A673 (cell line): Measurements from ENCODE around the gene TCF12. TPM values are rescaled to one million over a fixed set of nuclear protein-coding genes. Genes with fewer than 3 reads are reported as not detected.

Experiments
- BruUV-seq: library from RNA; stranded (reverse); fragments of 400-500 nt; replicated peaks from 2 replicates; lab custom pipeline; 2021; lab: Mats Ljungman, UMichigan
- CTCF ChIA-PET: fragments of 300-600 bp; sonication (Branson Sonifier 250); formaldehyde crosslinking; loops from one replicate; lab custom pipeline; 2022; ENCODE audit warnings: antibody characterized with exemption; lab: Charles Lee
- POLR2A ChIA-PET: fragments of 300-600 bp; sonication (Branson Sonifier 250); formaldehyde crosslinking; loops from one replicate; lab custom pipeline; 2022; ENCODE audit warnings: antibody characterized with exemption; ENCODE audit not compliant: low non-redundant PET; lab: Charles Lee
- DNase-seq: peaks from one replicate; pipeline ENCODE4 v3.0.0-alpha.2; 2015; ENCODE audit warnings: low spot score
- H3K27ac ChIP-seq: fragments of 200-600 bp; sonication (generic); 2 replicates; pipeline ENCODE4 v1.5.1; 2016; ENCODE audit warnings: mixed run types, low read depth, mild to moderate bottlenecking, mixed read lengths, antibody characterized with exemption, low read length; ENCODE audit not compliant: poor library complexity, severe bottlenecking
- H3K27me3 ChIP-seq: fragments of 200-600 bp; sonication (generic); replicated peaks from 2 replicates; pipeline ENCODE4 v1.6.1; 2017; ENCODE audit warnings: mixed run types, low read depth, mild to moderate bottlenecking, mixed read lengths, antibody characterized with exemption, low read length; ENCODE audit not compliant: insufficient read depth, poor library complexity
- H3K36me3 ChIP-seq: fragments of 200-600 bp; sonication (generic); 2 replicates; pipeline ENCODE4 v1.6.1; 2016; ENCODE audit warnings: mixed run types, mild to moderate bottlenecking, mixed read lengths, antibody characterized with exemption, low read length; ENCODE audit not compliant: insufficient read depth, poor library complexity, severe bottlenecking
- H3K4me1 ChIP-seq: fragments of 200-600 bp; sonication (generic); 2 replicates; pipeline ENCODE4 v1.6.1; 2017; ENCODE audit warnings: mixed run types, mild to moderate bottlenecking, mixed read lengths, antibody characterized with exemption, low read length; ENCODE audit not compliant: insufficient read depth, poor library complexity, severe bottlenecking
- H3K4me3 ChIP-seq: fragments of 200-600 bp; sonication (generic); 2 replicates; pipeline ENCODE4 v1.5.1; 2016; ENCODE audit warnings: low read depth, mixed run types, mild to moderate bottlenecking, mixed read lengths, low read length; ENCODE audit not compliant: poor library complexity, severe bottlenecking
- H3K9me3 ChIP-seq: fragments of 200-600 bp; sonication (generic); 2 replicates; pipeline ENCODE4 v1.6.1; 2016; ENCODE audit warnings: mixed run types, low read depth, mild to moderate bottlenecking, mixed read lengths, antibody characterized with exemption, low read length; ENCODE audit not compliant: poor library complexity, severe bottlenecking
- EZH2 ChIP-seq: fragments of 200-600 bp; sonication (generic); IDR thresholded peaks from 2 replicates; pipeline ENCODE4 v1.6.1; 2017; ENCODE audit warnings: borderline replicate concordance, low read depth, mild to moderate bottlenecking, mixed read lengths, antibody characterized with exemption, low read length; ENCODE audit not compliant: poor library complexity, severe bottlenecking
- intact Hi-C: fragments of 100-400 bp; cut with micrococcal nuclease; formaldehyde crosslinking; loops from one replicate; pipeline ENCODE4 v1.10.0; 2022; ENCODE audit not compliant: unreplicated experiment
- total RNA-seq: library from RNA; stranded (reverse); gene quantifications from 2 replicates; pipeline ENCODE4 v1.2.3, GENCODE V29; 2021
- TF ChIP-seq, protein P1 (sequence below): fragments of 300-800, 200-600 bp; sonication (generic); conservative IDR thresholded peaks from 2 replicates; pipeline ENCODE4 v1.5.1; 2017; ENCODE audit warnings: low read depth, mild to moderate bottlenecking, antibody characterized with exemption, low read length, moderate library complexity, mixed read lengths

Gene TCF12
- total RNA-seq, 1 experiment from 2014 or later, result 351 TPM

DNA sequence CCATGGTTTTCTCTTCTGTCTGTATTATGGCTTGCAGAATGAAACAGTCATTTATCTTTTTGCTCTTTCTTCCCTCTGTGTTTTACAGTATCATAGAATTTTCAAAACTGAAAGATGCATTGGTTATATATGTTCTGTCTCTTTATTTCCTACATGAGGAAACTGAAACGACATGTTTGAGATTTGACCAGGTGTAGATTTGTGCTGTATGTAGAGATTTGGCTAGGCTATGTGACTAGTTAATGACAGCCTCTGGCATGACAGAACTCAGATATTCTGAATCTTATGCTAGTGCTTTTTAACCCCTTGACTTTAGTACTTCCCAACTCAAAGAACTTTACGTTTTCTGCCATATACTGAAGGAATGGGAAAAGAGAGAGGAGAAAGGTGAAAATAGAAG lies 151.0 kb downstream of the TCF12 start:
- Histone ChIP-seq H3K27me3 (no peaks in the 10 kb centered on the region), H3K27ac (no peak overlapping the region), H3K36me3 (no peaks in the 10 kb centered on the region), H3K9me3 (no peaks in the 10 kb centered on the region), H3K4me3 (no peak overlapping the region), H3K4me1 (peaks cover 24% of the 10 kb centered on the region)
- ChIA-PET POLR2A (no interaction called here), CTCF (no interaction called here)
- no peak for DNase-seq
- no TSS peak for BruUV-seq
- no peak for TF ChIP-seq EZH2
- TF ChIP-seq, protein P1, sequence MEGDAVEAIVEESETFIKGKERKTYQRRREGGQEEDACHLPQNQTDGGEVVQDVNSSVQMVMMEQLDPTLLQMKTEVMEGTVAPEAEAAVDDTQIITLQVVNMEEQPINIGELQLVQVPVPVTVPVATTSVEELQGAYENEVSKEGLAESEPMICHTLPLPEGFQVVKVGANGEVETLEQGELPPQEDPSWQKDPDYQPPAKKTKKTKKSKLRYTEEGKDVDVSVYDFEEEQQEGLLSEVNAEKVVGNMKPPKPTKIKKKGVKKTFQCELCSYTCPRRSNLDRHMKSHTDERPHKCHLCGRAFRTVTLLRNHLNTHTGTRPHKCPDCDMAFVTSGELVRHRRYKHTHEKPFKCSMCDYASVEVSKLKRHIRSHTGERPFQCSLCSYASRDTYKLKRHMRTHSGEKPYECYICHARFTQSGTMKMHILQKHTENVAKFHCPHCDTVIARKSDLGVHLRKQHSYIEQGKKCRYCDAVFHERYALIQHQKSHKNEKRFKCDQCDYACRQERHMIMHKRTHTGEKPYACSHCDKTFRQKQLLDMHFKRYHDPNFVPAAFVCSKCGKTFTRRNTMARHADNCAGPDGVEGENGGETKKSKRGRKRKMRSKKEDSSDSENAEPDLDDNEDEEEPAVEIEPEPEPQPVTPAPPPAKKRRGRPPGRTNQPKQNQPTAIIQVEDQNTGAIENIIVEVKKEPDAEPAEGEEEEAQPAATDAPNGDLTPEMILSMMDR, result no peak
- intact Hi-C loops, result no loop called here

DNA sequence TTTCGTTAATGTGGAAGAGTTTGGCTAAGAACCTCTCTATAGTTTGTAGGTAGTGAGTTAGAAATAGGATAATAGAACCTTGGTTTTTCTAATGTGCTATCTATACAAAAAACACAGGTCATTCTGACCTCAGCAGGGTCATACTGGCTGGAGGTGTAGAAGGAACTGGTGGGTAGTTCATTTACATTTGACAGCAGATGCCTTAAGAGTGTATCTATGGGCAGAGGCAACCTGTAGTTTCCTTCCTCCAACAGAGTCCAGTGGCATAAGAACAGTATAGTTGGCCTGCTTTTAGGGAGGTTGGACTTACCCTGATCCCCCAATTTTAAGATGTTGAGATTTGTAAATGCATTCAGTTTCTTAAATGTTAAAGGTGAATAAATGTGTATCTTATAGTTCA lies 152.2 kb downstream of the TCF12 start:
- Histone ChIP-seq H3K9me3 (no peaks in the 10 kb centered on the region), H3K27ac (no peak overlapping the region), H3K4me1 (peaks cover 12% of the 10 kb centered on the region), H3K36me3 (no peaks in the 10 kb centered on the region), H3K27me3 (no peaks in the 10 kb centered on the region), H3K4me3 (no peak overlapping the region)
- BruUV-seq, result no TSS peak
- no peak for TF ChIP-seq EZH2
- TF ChIP-seq, protein P1, result no peak
- CTCF ChIA-PET, result no interaction called here
- intact Hi-C loops, result no loop called here
- POLR2A ChIA-PET, result no interaction called here
- no peak for DNase-seq

DNA sequence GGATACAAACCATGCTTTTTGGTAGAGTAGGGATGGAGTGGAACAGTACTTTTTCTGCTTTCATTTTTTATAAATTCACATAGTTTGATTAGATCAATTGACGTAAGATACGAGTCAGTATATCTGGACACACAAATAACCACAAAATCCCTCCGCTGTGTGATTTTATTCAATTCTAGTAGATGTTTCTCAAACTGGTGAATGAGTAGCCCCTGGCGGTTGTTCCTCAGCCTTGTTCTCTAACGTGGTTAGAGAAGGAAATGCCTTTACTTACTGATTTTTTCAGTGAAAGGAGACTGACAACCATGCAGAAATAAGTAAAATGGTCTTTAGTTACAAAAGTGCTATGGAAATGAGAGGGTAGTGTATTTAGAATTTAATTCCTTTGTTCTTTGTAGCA lies 161.0 kb downstream of the TCF12 start:
- POLR2A ChIA-PET, result no interaction called here
- no peak for TF ChIP-seq EZH2
- TF ChIP-seq, protein P1, result peak; percentile 28; the same call in 1 of the 2 replicates
- no peaks in the 10 kb centered on the region for H3K27me3 ChIP-seq
- CTCF ChIA-PET, result no interaction called here
- intact Hi-C loops, result no loop called here
- H3K9me3 ChIP-seq, result no peaks in the 10 kb centered on the region
- DNase-seq, result peak; percentile 44
- H3K36me3 ChIP-seq, result no peaks in the 10 kb centered on the region
- no peak overlapping the region for H3K4me3 ChIP-seq
- H3K4me1 ChIP-seq, result peaks cover 50% of the 10 kb centered on the region
- no TSS peak for BruUV-seq
- no peak overlapping the region for H3K27ac ChIP-seq
